ENCODE data around the gene HOXD11.

DNA sequence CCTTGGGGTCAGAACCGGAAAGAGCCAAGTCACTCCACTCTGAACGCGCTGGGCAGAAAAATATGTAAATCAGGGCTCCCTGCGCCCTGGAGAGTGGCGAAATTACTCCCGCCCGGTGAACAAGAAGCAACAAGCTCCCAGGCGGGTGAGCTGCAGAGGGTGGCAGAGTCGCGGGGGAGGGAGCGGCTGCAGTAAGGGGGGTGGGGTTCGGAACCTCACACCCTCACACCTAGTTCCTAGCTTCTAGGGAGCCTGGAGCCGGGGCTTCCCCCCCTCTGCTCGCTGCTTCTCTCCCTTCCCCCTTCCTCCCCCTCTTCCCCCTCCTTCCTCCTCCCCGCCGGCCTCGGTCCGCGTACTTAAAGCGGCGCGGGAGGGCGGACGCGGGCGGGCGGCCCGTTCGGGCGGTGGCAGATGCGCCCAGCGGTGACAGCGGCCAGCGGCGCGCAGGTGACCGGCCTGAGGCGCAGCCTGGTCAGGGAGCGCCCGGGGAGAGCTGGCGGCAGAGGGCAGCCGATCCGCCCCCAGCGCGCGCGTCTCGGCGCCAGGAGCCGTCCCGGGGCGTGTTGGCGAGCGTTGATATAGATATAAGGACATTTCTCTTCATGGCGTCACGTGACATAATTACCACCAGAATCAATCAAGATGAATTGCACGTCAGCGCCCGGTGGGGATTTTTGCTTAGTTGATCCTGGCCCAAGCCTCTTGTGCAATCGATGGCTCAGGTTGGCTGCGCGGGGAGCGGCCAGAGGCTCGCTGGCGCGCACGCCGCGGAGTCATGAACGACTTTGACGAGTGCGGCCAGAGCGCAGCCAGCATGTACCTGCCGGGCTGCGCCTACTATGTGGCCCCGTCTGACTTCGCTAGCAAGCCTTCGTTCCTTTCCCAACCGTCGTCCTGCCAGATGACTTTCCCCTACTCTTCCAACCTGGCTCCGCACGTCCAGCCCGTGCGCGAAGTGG is at the start of gene HOXD11:
- TF ChIP-seq KDM1A (CRISPR knock-in tag; IDR thresholded peaks at IDR 0.05) (no peak), TP53 (CRISPR knock-in tag; conservative IDR thresholded peaks at IDR 0.05) (no peak), EZH2 (conservative IDR thresholded peaks at IDR 0.05; ENCODE audit: low read depth, low read length) (no peak), FOXA3 (CRISPR knock-in tag; IDR thresholded peaks at IDR 0.05) (no peak), KMT2B (CRISPR knock-in tag; IDR thresholded peaks at IDR 0.05) (no peak), ZNF468 (CRISPR knock-in tag; IDR thresholded peaks at IDR 0.05) (no peak), HNF4G (IDR thresholded peaks at IDR 0.05; ENCODE audit: borderline replicate concordance, low read depth, low read length) (no peak), HNF4G (CRISPR knock-in tag; IDR thresholded peaks at IDR 0.05; ENCODE audit: borderline replicate concordance, low read depth) (no peak), CREM (IDR thresholded peaks at IDR 0.05) (no peak), CREM (CRISPR knock-in tag; IDR thresholded peaks at IDR 0.05) (no peak), SP2 (CRISPR knock-in tag; IDR thresholded peaks at IDR 0.05) (no peak), MXI1 (IDR thresholded peaks at IDR 0.05; ENCODE audit: borderline replicate concordance, low read depth, low read length) (no peak), RFXAP (CRISPR knock-in tag; IDR thresholded peaks at IDR 0.05; ENCODE audit: borderline replicate concordance) (no peak)
- TF ChIP-seq, protein P1, sequence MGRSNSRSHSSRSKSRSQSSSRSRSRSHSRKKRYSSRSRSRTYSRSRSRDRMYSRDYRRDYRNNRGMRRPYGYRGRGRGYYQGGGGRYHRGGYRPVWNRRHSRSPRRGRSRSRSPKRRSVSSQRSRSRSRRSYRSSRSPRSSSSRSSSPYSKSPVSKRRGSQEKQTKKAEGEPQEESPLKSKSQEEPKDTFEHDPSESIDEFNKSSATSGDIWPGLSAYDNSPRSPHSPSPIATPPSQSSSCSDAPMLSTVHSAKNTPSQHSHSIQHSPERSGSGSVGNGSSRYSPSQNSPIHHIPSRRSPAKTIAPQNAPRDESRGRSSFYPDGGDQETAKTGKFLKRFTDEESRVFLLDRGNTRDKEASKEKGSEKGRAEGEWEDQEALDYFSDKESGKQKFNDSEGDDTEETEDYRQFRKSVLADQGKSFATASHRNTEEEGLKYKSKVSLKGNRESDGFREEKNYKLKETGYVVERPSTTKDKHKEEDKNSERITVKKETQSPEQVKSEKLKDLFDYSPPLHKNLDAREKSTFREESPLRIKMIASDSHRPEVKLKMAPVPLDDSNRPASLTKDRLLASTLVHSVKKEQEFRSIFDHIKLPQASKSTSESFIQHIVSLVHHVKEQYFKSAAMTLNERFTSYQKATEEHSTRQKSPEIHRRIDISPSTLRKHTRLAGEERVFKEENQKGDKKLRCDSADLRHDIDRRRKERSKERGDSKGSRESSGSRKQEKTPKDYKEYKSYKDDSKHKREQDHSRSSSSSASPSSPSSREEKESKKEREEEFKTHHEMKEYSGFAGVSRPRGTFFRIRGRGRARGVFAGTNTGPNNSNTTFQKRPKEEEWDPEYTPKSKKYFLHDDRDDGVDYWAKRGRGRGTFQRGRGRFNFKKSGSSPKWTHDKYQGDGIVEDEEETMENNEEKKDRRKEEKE (IDR thresholded peaks at IDR 0.05) = no peak
- TF ChIP-seq, protein P2, sequence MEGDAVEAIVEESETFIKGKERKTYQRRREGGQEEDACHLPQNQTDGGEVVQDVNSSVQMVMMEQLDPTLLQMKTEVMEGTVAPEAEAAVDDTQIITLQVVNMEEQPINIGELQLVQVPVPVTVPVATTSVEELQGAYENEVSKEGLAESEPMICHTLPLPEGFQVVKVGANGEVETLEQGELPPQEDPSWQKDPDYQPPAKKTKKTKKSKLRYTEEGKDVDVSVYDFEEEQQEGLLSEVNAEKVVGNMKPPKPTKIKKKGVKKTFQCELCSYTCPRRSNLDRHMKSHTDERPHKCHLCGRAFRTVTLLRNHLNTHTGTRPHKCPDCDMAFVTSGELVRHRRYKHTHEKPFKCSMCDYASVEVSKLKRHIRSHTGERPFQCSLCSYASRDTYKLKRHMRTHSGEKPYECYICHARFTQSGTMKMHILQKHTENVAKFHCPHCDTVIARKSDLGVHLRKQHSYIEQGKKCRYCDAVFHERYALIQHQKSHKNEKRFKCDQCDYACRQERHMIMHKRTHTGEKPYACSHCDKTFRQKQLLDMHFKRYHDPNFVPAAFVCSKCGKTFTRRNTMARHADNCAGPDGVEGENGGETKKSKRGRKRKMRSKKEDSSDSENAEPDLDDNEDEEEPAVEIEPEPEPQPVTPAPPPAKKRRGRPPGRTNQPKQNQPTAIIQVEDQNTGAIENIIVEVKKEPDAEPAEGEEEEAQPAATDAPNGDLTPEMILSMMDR (CRISPR knock-in tag; IDR thresholded peaks at IDR 0.05) = no peak
